Pancreas (tissue), 10 donors: ENCODE results near the gene ATG4B. TPM values are rescaled to one million over a fixed set of nuclear protein-coding genes. Genes with fewer than 3 reads are reported as not detected.

Experiments used
- ATAC-seq, 4 donors: fragments of 200-7000 bp; cut with Tn5 transposase; one replicate each; pipeline versions ENCODE4 v1.8.0 to v1.9.1; 2020; ENCODE audit warnings: mild to moderate bottlenecking in 4 of 4, moderate library complexity in 4 of 4
- DNase-seq, 6 donors: peaks; one replicate each; pipeline ENCODE4 v3.0.0-alpha.2; 2020
- FAIRE-seq: peaks from 2 replicates; lab custom pipeline; 2012; peaks lifted over from hg19 to GRCh38; lab: Jason Lieb, UNC
- H3K27ac ChIP-seq, 4 donors: fragments of 200-600 bp; sonication (generic); 1 replicate in 3 of 4; 2 replicates in 1 of 4; pipeline versions ENCODE4 v1.5.0 to v1.8.0; 2020
- H3K27me3 ChIP-seq, 4 donors: fragments of 200-600 bp; one replicate each; pipeline ENCODE4 v1.8.0; 2021
- H3K36me3 ChIP-seq, 3 donors: fragments of 200-600 bp; sonication (generic) in 1 of 3; one replicate each; pipeline versions ENCODE4 v1.5.0 to v1.8.0; 2020 to 2021
- H3K4me1 ChIP-seq, 3 donors: fragments of 200-600 bp; one replicate each; pipeline ENCODE4 v1.8.0; 2021
- H3K4me3 ChIP-seq, 4 donors: fragments of 200-600 bp; sonication (generic) in 2 of 4; one replicate each; pipeline versions ENCODE4 v1.5.0 to v1.8.0; 2020 to 2021
- H3K9me3 ChIP-seq, 4 donors: fragments of 200-600 bp; one replicate each; pipeline ENCODE4 v1.8.0; 2021
- CTCF ChIP-seq, 4 donors: fragments of 200-600 bp; sonication (generic) in 3 of 4; IDR thresholded peaks; one replicate each; pipeline versions ENCODE4 v1.5.0 to v1.8.0; 2021; ENCODE audit warnings: antibody characterized with exemption in 4 of 4
- WGBS, 2 donors: extraction: QIAGEN DNeasy Blood & Tissue Kit; methylation state at CpG; one replicate each; pipeline ENCODE4 v1.1.7; 2013; 5-methylcytosine and 5-hydroxymethylcytosine counted together
- intact Hi-C, 3 donors: fragments of 100-400 bp; cut with DNase I; formaldehyde crosslinking; loops; one replicate each; pipeline versions ENCODE4 v1.11.1 to v1.14.2; 2022
- polyA plus RNA-seq, 2 donors: library from polyadenylated mRNA; stranded (reverse); fragments of 200-250 nt; gene quantifications; one replicate each; pipeline ENCODE4 v1.2.3, GENCODE V29; 2013
- total RNA-seq, 6 donors: library from RNA; stranded (reverse); fragmentation: NEBNext Ultra II Directional in 4 of 6; extraction: Animal tissue kit (Norgen Biotek cat#: 25700) in 4 of 6; gene quantifications; one replicate each; pipeline versions ENCODE4 v1.2.1 to v1.2.4, GENCODE V29; 2021 to 2023
- donor health status: healthy with polysubstance abuse.
- donor health status: DM: no; HTN: no; CAD: no; lungs with moderate emphysema.
- donor health status: DM: no; HTN: no; CAD: no.
- donor health status: control.
- donor health status: control.
- donor health status: Bipolar disorder and iron deficiency.
- donor health status: DM: yes; HTN: yes; CAD: no.
- donor health status: DM: no; HTN: no; CAD: no.
- donor health status: DM: no; HTN: no; CAD: no.
- donor health status: DM: yes; HTN: yes; CAD: no.

Gene ATG4B
- total and polyA plus RNA-seq, 8 donors: 22.8 to 107 (median 31.2) TPM

DNA sequence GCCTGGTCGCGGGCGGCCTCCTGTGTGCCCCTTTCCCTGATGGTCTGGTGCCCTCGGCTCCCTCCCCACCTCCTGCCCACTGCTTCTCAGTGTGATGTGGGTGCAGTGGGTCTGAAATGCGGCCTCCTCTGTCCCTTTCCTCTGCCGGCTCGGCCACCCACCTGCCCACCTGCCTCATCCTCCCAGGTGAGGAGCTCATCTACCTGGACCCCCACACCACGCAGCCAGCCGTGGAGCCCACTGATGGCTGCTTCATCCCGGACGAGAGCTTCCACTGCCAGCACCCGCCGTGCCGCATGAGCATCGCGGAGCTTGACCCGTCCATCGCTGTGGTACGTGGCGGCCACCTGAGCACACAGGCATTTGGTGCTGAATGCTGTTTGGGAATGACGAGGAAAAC is 30.9 kb downstream of the ATG4B start:
- Histone ChIP-seq H3K4me3 (no peak overlapping the region), H3K9me3 (no peaks in the 10 kb centered on the region), H3K4me1 (no peaks in the 10 kb centered on the region), H3K27me3 (no peaks in the 10 kb centered on the region), H3K36me3 (peaks cover 0 to 36% (median 3%) of the 10 kb centered on the region in 3 donors), H3K27ac (no peak overlapping the region)
- ATAC-seq: no peak
- intact Hi-C loops: no loop called here
- WGBS, 2 donors: 95 to 97% methylated on average over 21 of the region's 21 CpGs
- FAIRE-seq: no peak
- no peak for TF ChIP-seq CTCF (IDR thresholded peaks at IDR 0.05)
- peak in 1 of 6 donors; percentile 54 for DNase-seq

DNA sequence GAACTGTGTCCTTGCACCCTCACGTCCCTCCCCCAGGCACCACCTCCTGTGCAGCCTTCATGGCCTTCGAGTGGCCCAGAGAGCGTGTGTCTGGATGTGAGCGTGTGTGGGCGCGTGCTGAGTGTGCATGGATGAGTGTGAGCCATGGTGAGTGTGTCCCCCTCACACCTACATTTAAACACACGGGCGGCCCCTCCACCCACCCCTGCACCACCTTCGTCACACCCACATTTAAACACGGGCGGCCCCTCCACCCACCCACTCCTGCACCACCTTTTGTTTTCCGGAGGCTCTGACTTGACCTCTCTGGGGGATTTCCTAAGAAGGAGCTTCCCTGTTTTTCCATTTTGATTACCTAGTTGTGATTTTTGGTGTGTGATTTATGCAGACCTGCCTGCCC is 31.3 kb downstream of the ATG4B start:
- no peak overlapping the region for H3K4me3 ChIP-seq
- H3K27me3 ChIP-seq: no peaks in the 10 kb centered on the region
- no peaks in the 10 kb centered on the region for H3K9me3 ChIP-seq
- DNase-seq (no peak), FAIRE-seq (no peak), ATAC-seq (no peak)
- intact Hi-C loops: no loop called here
- 92 to 94% methylated on average over 11 to 12 of the region's 12 CpGs for WGBS, 2 donors
- peaks cover 0 to 36% (median 3%) of the 10 kb centered on the region in 3 donors for H3K36me3 ChIP-seq
- no peaks in the 10 kb centered on the region for H3K4me1 ChIP-seq
- H3K27ac ChIP-seq: no peak overlapping the region
- no peak for TF ChIP-seq CTCF (IDR thresholded peaks at IDR 0.05)

DNA sequence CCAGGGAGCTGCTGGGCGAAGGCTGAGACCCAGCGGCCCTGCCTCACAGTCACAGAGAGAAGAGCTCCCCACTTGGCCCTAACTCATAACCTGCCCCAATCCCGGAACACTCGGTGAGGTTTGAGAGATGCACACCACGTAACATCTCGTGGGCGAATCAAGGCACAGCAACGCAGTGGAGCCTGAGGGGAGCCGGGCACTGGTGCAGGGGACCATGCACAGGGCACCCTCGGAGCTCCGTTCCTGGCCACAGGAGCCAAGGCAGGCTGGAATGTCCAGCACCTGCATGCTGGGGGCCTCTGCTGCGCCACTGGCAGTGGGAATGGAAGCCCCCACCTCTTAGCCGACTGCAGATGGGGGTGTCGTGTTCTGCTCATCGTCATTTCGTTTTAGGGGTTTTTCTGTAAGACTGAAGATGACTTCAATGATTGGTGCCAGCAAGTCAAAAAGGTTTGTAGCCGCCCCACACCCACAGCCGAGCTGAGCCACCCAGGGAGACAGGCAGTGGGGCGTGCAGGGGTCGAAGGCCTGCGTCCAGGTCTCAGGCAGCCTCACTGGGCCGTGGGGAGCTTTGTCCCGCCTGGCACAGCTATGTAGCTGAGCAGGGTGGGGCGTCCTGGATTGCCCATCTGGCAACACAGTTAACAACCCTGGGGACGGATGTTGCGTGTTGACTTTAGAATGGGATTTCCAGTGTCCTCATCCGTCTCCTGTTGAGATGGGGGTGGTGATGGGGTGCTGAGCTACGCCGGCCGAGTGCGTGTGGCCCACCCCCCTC is 33.0 kb downstream of the ATG4B start:
- no peak for ATAC-seq
- no peak overlapping the region for H3K4me3 ChIP-seq
- no peaks in the 10 kb centered on the region for H3K9me3 ChIP-seq
- H3K4me1 ChIP-seq: no peaks in the 10 kb centered on the region
- FAIRE-seq: no peak
- H3K27ac ChIP-seq: no peak overlapping the region
- peak in 1 of 6 donors; percentile 71 for DNase-seq
- 90 to 91% methylated on average over 31 of the region's 31 CpGs for WGBS, 2 donors
- H3K27me3 ChIP-seq: no peaks in the 10 kb centered on the region
- intact Hi-C loops: no loop called here
- H3K36me3 ChIP-seq: peaks cover 0 to 36% (median 3%) of the 10 kb centered on the region in 3 donors
- TF ChIP-seq CTCF (IDR thresholded peaks at IDR 0.05): no peak

GRCh38 chr2:241671457-241672240 is 34.2 kb downstream of the ATG4B start:
- H3K27me3 ChIP-seq: no peaks in the 10 kb centered on the region
- no peaks in the 10 kb centered on the region for H3K9me3 ChIP-seq
- FAIRE-seq: no peak
- peak in 1 of 6 donors; percentile 32 for DNase-seq
- 91 to 94% methylated on average over 30 to 31 of the region's 31 CpGs for WGBS, 2 donors
- intact Hi-C loops: no loop called here
- no peak for TF ChIP-seq CTCF (IDR thresholded peaks at IDR 0.05)
- peaks cover 0 to 36% (median 3%) of the 10 kb centered on the region in 3 donors for H3K36me3 ChIP-seq
- no peak overlapping the region for H3K4me3 ChIP-seq
- H3K4me1 ChIP-seq: no peaks in the 10 kb centered on the region
- ATAC-seq: no peak
- H3K27ac ChIP-seq: no peak overlapping the region
